B cell (primary cell): ENCODE data around the gene OGDH. TPM values are rescaled to one million over a fixed set of nuclear protein-coding genes. Genes with fewer than 3 reads are reported as not detected.

Experiments
- ATAC-seq: fragments of 200-7000 bp; cut with Tn5 transposase; one replicate; pipeline ENCODE4 v1.10.0; 2021; ENCODE audit warnings: low read depth, mild to moderate bottlenecking, moderate number of reproducible peaks, moderate library complexity
- CTCF ChIA-PET: fragments of 350-600 bp; sonication (Branson Sonifier 250); formaldehyde crosslinking; loops from one replicate; lab custom pipeline; 2021; ENCODE audit warnings: antibody characterized with exemption, inconsistent platforms; lab: Charles Lee
- POLR2A ChIA-PET: fragments of 350-600 bp; sonication (Branson Sonifier 250); formaldehyde crosslinking; loops from one replicate; lab custom pipeline; 2021; ENCODE audit warnings: antibody characterized with exemption; lab: Charles Lee
- DNase-seq: peaks from one replicate; pipeline ENCODE4 v3.0.0; 2013
- H2AFZ ChIP-seq: 2 replicates; pipeline ENCODE4 v1.6.1; 2012; ENCODE audit warnings: mild to moderate bottlenecking, low read depth, low read length; ENCODE audit not compliant: insufficient read depth, poor library complexity, severe bottlenecking
- H3K27ac ChIP-seq, 2 donors: 1 replicate in 1 of 2; 2 replicates in 1 of 2; pipeline ENCODE4 v1.5.1; 2012 to 2013; ENCODE audit warnings: low read length in 2 of 2, mild to moderate bottlenecking in 2 of 2, moderate library complexity in 1 of 2
- H3K27me3 ChIP-seq, 4 experiments: fragments of 200-600 bp in 1 of 4; sonication (generic) in 1 of 4; replicated peaks in 1 of 4; 1 replicate in 2 of 4; 2 replicates in 2 of 4; pipeline versions ENCODE4 v1.6.1 to v1.7.0; 2013 to 2016; ENCODE audit warnings: low read length in 3 of 4, mild to moderate bottlenecking in 2 of 4, mixed read lengths in 1 of 4, moderate library complexity in 1 of 4; ENCODE audit not compliant: insufficient read depth in 4 of 4, control insufficient read depth in 3 of 4; ENCODE audit errors: control extremely low read depth in 1 of 4
- H3K36me3 ChIP-seq, 2 experiments: replicated peaks in 1 of 2; 1 replicate in 1 of 2; 2 replicates in 1 of 2; pipeline versions ENCODE4 v1.6.1 to v1.7.1; 2013; ENCODE audit warnings: low read length in 1 of 2; ENCODE audit not compliant: insufficient read depth in 2 of 2, control insufficient read depth in 1 of 2; ENCODE audit errors: control extremely low read depth in 1 of 2, extremely low read depth in 1 of 2
- H3K4me1 ChIP-seq, 2 donors: fragments of 200-600 bp in 1 of 2; sonication (generic) in 1 of 2; 1 replicate in 1 of 2; 2 replicates in 1 of 2; pipeline versions ENCODE4 v1.5.1 to v1.6.1; 2013 to 2017; ENCODE audit warnings: low read length in 2 of 2; ENCODE audit not compliant: control insufficient read depth in 2 of 2, insufficient read depth in 2 of 2
- H3K4me2 ChIP-seq: replicated peaks from 2 replicates; pipeline ENCODE3; 2012; ENCODE audit warnings: mild to moderate bottlenecking, low read depth, low read length; ENCODE audit not compliant: poor library complexity, severe bottlenecking
- H3K4me3 ChIP-seq, 5 experiments: fragments of 200-600 bp in 1 of 5; sonication (generic) in 1 of 5; 1 replicate in 3 of 5; 2 replicates in 2 of 5; pipeline versions ENCODE4 v1.5.1 to v1.7.0; 2011 to 2016; ENCODE audit warnings: low read length in 4 of 5, mild to moderate bottlenecking in 4 of 5, low read depth in 2 of 5, control low read depth in 1 of 5, moderate library complexity in 1 of 5; ENCODE audit not compliant: insufficient read depth in 1 of 5; ENCODE audit errors: control extremely low read depth in 1 of 5, extremely low read depth in 1 of 5
- H3K79me2 ChIP-seq: fragments of 200-600 bp; sonication (generic); one replicate; pipeline ENCODE4 v1.6.0; 2016; ENCODE audit warnings: low read length; ENCODE audit not compliant: control insufficient read depth, insufficient read depth
- H3K9ac ChIP-seq: fragments of 200-600 bp; sonication (generic); 2 replicates; pipeline ENCODE4 v1.6.1; 2017; ENCODE audit warnings: mild to moderate bottlenecking, low read length, moderate library complexity
- H3K9me3 ChIP-seq, 3 donors: one replicate each; pipeline versions ENCODE4 v1.6.1 to v1.7.1; 2013; ENCODE audit warnings: low read length in 2 of 3; ENCODE audit not compliant: control insufficient read depth in 2 of 3, insufficient read depth in 1 of 3; ENCODE audit errors: control extremely low read depth in 1 of 3
- H4K20me1 ChIP-seq: 2 replicates; pipeline ENCODE4 v1.6.0; 2012; ENCODE audit warnings: mild to moderate bottlenecking, low read length; ENCODE audit not compliant: insufficient read depth, control insufficient read depth, poor library complexity, severe bottlenecking
- H3K27ac Mint-ChIP-seq: one replicate; pipeline ENCODE4 v1.8.0; 2021; ENCODE audit warnings: mixed read lengths
- H3K27me3 Mint-ChIP-seq: one replicate; pipeline ENCODE4 v1.8.0; 2021; ENCODE audit warnings: mixed read lengths
- H3K4me1 Mint-ChIP-seq: one replicate; pipeline ENCODE4 v1.8.0; 2021; ENCODE audit warnings: mixed read lengths
- H3K4me3 Mint-ChIP-seq: one replicate; pipeline ENCODE4 v1.8.0; 2021; ENCODE audit warnings: mixed read lengths
- H3K9me3 Mint-ChIP-seq: one replicate; pipeline ENCODE4 v1.8.0; 2022; ENCODE audit warnings: mixed read lengths; ENCODE audit not compliant: insufficient read depth
- EZH2 ChIP-seq: IDR thresholded peaks from 2 replicates; pipeline ENCODE4 v1.6.1; 2012; ENCODE audit warnings: borderline replicate concordance, low read depth, mild to moderate bottlenecking, moderate library complexity, low read length; ENCODE audit not compliant: insufficient read depth, poor library complexity, severe bottlenecking
- WGBS: methylation state at CpG from one replicate; pipeline ENCODE4 v1.1.5; 2013; ENCODE audit warnings: missing lambda C conversion rate; ENCODE audit not compliant: insufficient coverage; 5-methylcytosine and 5-hydroxymethylcytosine counted together
- intact Hi-C: fragments of 100-400 bp; cut with micrococcal nuclease; formaldehyde crosslinking; loops from one replicate; pipeline ENCODE4 v1.10.0; 2022
- polyA plus RNA-seq: library from polyadenylated mRNA; depleted of rRNA; stranded (reverse); fragments of >200 nt; gene quantifications from 2 replicates; pipeline ENCODE4 v1.2.3, GENCODE V29; 2012
- total RNA-seq, 2 donors: library from RNA; stranded (reverse); fragments of 120-200 nt in 1 of 2; gene quantifications; 1 replicate in 1 of 2; 2 replicates in 1 of 2; pipeline versions ENCODE4 v1.2.3 to v1.2.4, GENCODE V29; 2013 to 2022
- TF ChIP-seq, protein P1 (sequence below): fragments of 200-600 bp; IDR thresholded peaks from one replicate; pipeline ENCODE4 v1.8.0; 2022; ENCODE audit warnings: antibody characterized with exemption, mild to moderate bottlenecking

The OGDH gene
- total and polyA plus RNA-seq, 2 donors (not counting 1 experiment from before 2014, with no cell fraction given) = 42.6 to 80.2 TPM

DNA sequence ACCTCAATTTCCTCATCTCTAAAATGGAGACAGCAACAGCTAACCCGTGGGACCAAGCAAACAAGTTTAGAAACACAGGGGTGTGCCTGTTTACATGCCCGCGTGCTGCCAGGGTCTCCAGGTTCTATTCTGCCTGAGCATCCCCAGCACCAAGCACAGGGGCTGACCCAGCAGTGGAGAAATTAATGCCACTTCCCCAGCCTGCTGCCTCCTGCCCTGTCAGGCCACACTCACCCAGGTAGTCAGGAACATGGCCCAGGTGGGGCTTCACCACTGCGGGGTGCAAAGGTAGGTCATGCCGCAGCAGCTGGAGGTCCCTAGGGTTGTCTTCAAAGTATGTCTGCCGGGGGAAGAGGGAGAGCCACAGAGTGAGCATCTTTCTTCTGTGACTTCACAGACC lies 38.5 kb upstream of the OGDH start:
- Histone ChIP-seq H3K4me3 (no peak overlapping the region), H3K36me3 (peaks cover 6 to 86% of the 10 kb centered on the region in 2 experiments), H3K9ac (no peak overlapping the region), H3K79me2 (peaks cover 22% of the 10 kb centered on the region), H3K9me3 (no peaks in the 10 kb centered on the region), H3K4me2 (no peak overlapping the region), H2AFZ (no peak overlapping the region), H4K20me1 (peaks cover 28% of the 10 kb centered on the region), H3K4me1 (peaks cover 5 to 8% of the 10 kb centered on the region in 2 donors), H3K27ac (no peak overlapping the region), H3K27me3 (no peaks in the 10 kb centered on the region)
- Mint-ChIP-seq H3K4me1 (peaks cover 8% of the 10 kb centered on the region), H3K4me3 (no peak overlapping the region), H3K27ac (no peak overlapping the region), H3K9me3 (no peaks in the 10 kb centered on the region), H3K27me3 (no peaks in the 10 kb centered on the region)
- ChIA-PET CTCF (interaction anchor here (1.4 to 4.6 kb wide), 2 partner anchors 18 to 326 kb away, joined by 3 to 42 read pairs; no protein-coding TSS in a partner anchor), POLR2A (no interaction called here)
- ATAC-seq (no peak), DNase-seq (no peak)
- intact Hi-C loops = no loop called here
- no peak for TF ChIP-seq EZH2
- TF ChIP-seq, protein P1, sequence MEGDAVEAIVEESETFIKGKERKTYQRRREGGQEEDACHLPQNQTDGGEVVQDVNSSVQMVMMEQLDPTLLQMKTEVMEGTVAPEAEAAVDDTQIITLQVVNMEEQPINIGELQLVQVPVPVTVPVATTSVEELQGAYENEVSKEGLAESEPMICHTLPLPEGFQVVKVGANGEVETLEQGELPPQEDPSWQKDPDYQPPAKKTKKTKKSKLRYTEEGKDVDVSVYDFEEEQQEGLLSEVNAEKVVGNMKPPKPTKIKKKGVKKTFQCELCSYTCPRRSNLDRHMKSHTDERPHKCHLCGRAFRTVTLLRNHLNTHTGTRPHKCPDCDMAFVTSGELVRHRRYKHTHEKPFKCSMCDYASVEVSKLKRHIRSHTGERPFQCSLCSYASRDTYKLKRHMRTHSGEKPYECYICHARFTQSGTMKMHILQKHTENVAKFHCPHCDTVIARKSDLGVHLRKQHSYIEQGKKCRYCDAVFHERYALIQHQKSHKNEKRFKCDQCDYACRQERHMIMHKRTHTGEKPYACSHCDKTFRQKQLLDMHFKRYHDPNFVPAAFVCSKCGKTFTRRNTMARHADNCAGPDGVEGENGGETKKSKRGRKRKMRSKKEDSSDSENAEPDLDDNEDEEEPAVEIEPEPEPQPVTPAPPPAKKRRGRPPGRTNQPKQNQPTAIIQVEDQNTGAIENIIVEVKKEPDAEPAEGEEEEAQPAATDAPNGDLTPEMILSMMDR = no peak
- 98% methylated on average over 6 of the region's 6 CpGs for WGBS

DNA sequence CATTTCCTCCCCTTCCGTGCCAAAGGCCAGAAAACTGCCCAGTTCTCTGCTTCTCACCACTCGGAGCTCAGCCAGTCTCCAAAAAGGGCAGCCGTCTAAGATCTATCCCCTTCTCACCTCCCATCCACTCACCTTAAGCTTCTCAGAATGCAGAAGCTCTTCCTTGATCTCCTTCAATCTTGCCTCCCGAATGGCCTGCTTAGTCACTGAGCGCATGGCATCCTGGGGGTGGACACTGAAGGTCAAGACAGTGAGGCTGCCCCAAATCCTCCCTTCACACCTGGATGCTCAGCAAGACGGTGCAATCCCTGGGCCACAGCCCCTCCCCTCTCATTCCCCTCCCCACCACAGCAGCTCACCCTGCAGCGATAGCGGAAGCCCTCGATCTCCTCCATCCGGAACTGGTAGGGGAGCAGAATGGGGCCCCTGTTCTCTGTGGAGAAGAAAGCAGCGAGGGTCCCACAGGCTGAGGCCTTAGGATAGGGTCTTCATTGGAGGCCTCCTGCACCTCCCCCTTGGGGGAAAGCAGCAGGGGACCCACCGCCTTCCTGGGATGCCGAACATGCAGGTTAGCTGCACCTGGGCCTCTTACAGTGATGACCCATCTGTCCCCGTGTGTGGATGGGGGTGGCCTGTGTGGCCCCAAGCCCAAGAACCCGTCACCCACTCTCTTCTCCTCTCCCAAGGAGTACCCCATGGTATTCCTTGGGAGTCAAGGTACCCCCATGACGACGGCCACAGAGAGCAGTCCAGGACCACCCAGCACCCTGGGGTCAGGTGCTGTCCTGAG lies 37.5 kb upstream of the OGDH start:
- H3K4me2 ChIP-seq = no peak overlapping the region
- no peak overlapping the region for H3K9ac ChIP-seq
- no peak overlapping the region for H3K4me3 ChIP-seq
- H2AFZ ChIP-seq = no peak overlapping the region
- ATAC-seq = no peak
- peaks cover 28% of the 10 kb centered on the region for H4K20me1 ChIP-seq
- H3K27me3 ChIP-seq = no peaks in the 10 kb centered on the region
- Mint-ChIP-seq H3K27ac (no peak overlapping the region), H3K27me3 (no peaks in the 10 kb centered on the region), H3K9me3 (no peaks in the 10 kb centered on the region), H3K4me3 (no peak overlapping the region), H3K4me1 (peaks cover 18% of the 10 kb centered on the region)
- intact Hi-C loops = no loop called here
- peaks cover 33% of the 10 kb centered on the region for H3K79me2 ChIP-seq
- ChIA-PET CTCF (interaction anchor here (1.4 kb wide), 1 partner anchor 19 kb away, joined by 3 read pairs; no protein-coding TSS in a partner anchor), POLR2A (no interaction called here)
- 95% methylated on average over 14 of the region's 17 CpGs for WGBS
- peaks cover 6 to 85% of the 10 kb centered on the region in 2 experiments for H3K36me3 ChIP-seq
- TF ChIP-seq, protein P1 = no peak
- TF ChIP-seq EZH2 = no peak
- H3K27ac ChIP-seq = no peak overlapping the region
- H3K9me3 ChIP-seq = peaks cover 0 to 1% (median 0%) of the 10 kb centered on the region in 3 donors
- DNase-seq = no peak
- H3K4me1 ChIP-seq = peaks cover 12 to 17% of the 10 kb centered on the region in 2 donors
